A549 (cell line): ENCODE data around the gene RGS2. TPM values are rescaled to one million over a fixed set of nuclear protein-coding genes. Genes with fewer than 3 reads are reported as not detected.

Source experiments
- ATAC-seq, 2 experiments: fragments of 200-7000 bp in 1 of 2; fragments of >200 bp in 1 of 2; cut with Nextera tagmentation in 1 of 2; cut with Tn5 transposase in 1 of 2; 3 replicates each; pipeline versions ENCODE4 v1.8.0 to v1.9.1; 2018 to 2020; ENCODE audit warnings: mild to moderate bottlenecking in 1 of 2, moderate library complexity in 1 of 2
- CTCF ChIA-PET: fragments of 300-600 bp; sonication (Branson Sonifier 250); formaldehyde crosslinking; extraction: SDS; loops from one replicate; lab custom pipeline; 2021; ENCODE audit warnings: antibody characterized with exemption, inconsistent platforms; lab: Yijun Ruan, JAX
- POLR2A ChIA-PET: fragments of 350-600 bp; formaldehyde crosslinking; extraction: SDS; loops from one replicate; lab custom pipeline; 2021; ENCODE audit warnings: antibody characterized with exemption, inconsistent platforms; lab: Yijun Ruan, JAX
- DNase-seq, 2 experiments: peaks; one replicate each; pipeline versions ENCODE4 v3.0.0 to v3.0.0-alpha.2; 2011 to 2016; ENCODE audit warnings: low read depth in 1 of 2, low spot score in 1 of 2
- FAIRE-seq: peaks from 2 replicates; lab custom pipeline; 2011; peaks lifted over from hg19 to GRCh38; lab: Jason Lieb, UNC
- H3K27ac ChIP-seq, 2 experiments: fragments of >200 bp; sonication (Bioruptor Twin); formaldehyde crosslinking; 3 replicates each; pipeline ENCODE4 v1.5.1; 2016 to 2017
- H3K4me1 ChIP-seq: fragments of >200 bp; sonication (Bioruptor Twin); formaldehyde crosslinking; 3 replicates; pipeline ENCODE4 v1.6.1; 2016
- H3K4me2 ChIP-seq: fragments of >200 bp; sonication (Bioruptor Twin); formaldehyde crosslinking; 3 replicates; pipeline ENCODE4 v1.6.1; 2016
- H3K4me3 ChIP-seq: fragments of >200 bp; sonication (Bioruptor Twin); formaldehyde crosslinking; 3 replicates; pipeline ENCODE4 v1.5.1; 2016
- H3K9me3 ChIP-seq: fragments of >200 bp; sonication (Bioruptor Twin); formaldehyde crosslinking; 3 replicates; pipeline ENCODE4 v1.6.1; 2016
- BHLHE40 ChIP-seq: IDR thresholded peaks from 2 replicates; pipeline ENCODE4 v1.6.1; 2012; ENCODE audit warnings: low read depth, low read length, inconsistent platforms
- CBX8 ChIP-seq: fragments of 200-600 bp; sonication (generic); IDR thresholded peaks from 2 replicates; pipeline ENCODE4 v1.6.1; 2016
- CEBPB ChIP-seq, 2 experiments: fragments of >200 bp in 1 of 2; sonication (Bioruptor Twin) in 1 of 2; formaldehyde crosslinking in 1 of 2; IDR thresholded peaks; 2 replicates each; pipeline ENCODE4 v1.6.1; 2012 to 2016
- CHD4 ChIP-seq: fragments of 200-600 bp; sonication (generic); IDR thresholded peaks from 2 replicates; pipeline ENCODE4 v1.6.1; 2016; ENCODE audit warnings: antibody characterized with exemption, mild to moderate bottlenecking, borderline replicate concordance
- E2F6 ChIP-seq: IDR thresholded peaks from 2 replicates; pipeline ENCODE4 v1.6.1; 2012; ENCODE audit warnings: low read depth, borderline replicate concordance
- EP300 ChIP-seq, 2 experiments: fragments of >200 bp; sonication (Bioruptor Twin); formaldehyde crosslinking; IDR thresholded peaks; 2 replicates in 1 of 2; 3 replicates in 1 of 2; pipeline ENCODE4 v1.6.1; 2016 to 2017
- ESRRA ChIP-seq: fragments of 150-350 bp; IDR thresholded peaks from 2 replicates; pipeline ENCODE4 v1.6.1; 2014; ENCODE audit warnings: mild to moderate bottlenecking, low read length, borderline replicate concordance
- FOXS1 ChIP-seq: fragments of 250-450 bp; sonication (Bioruptor Pico); IDR thresholded peaks from 2 replicates; pipeline ENCODE4 v1.5.0; 2020; ENCODE audit warnings: mild to moderate bottlenecking, moderate library complexity
- GATA3 ChIP-seq: IDR thresholded peaks from 2 replicates; pipeline ENCODE4 v1.6.1; 2012; ENCODE audit warnings: borderline replicate concordance
- JUNB ChIP-seq: fragments of >200 bp; sonication (Bioruptor Twin); formaldehyde crosslinking; IDR thresholded peaks from 2 replicates; pipeline ENCODE4 v1.6.1; 2016
- KDM1A ChIP-seq: fragments of 200-600 bp; sonication (generic); IDR thresholded peaks from 2 replicates; pipeline ENCODE4 v1.6.1; 2016; ENCODE audit warnings: low read depth, mild to moderate bottlenecking
- KDM5A ChIP-seq: fragments of 200-600 bp; sonication (generic); IDR thresholded peaks from 2 replicates; pipeline ENCODE4 v1.6.1; 2016; ENCODE audit warnings: antibody characterized with exemption, mild to moderate bottlenecking
- MAX ChIP-seq: IDR thresholded peaks from 2 replicates; pipeline ENCODE4 v1.6.1; 2012
- NPAS2 ChIP-seq: fragments of 250-450 bp; sonication (Bioruptor Pico); IDR thresholded peaks from 2 replicates; pipeline ENCODE4 v1.8.0; 2022; ENCODE audit warnings: mild to moderate bottlenecking, moderate library complexity, borderline replicate concordance
- NR3C1 ChIP-seq: fragments of >200 bp; sonication (Bioruptor Twin); formaldehyde crosslinking; IDR thresholded peaks from 3 replicates; pipeline ENCODE4 v1.6.1; 2017
- PHF8 ChIP-seq: fragments of 200-600 bp; sonication (generic); IDR thresholded peaks from 2 replicates; pipeline ENCODE4 v1.6.1; 2016; ENCODE audit warnings: low read depth, mild to moderate bottlenecking, antibody characterized with exemption, moderate library complexity, borderline replicate concordance
- RAD21 ChIP-seq, 2 experiments: fragments of >200 bp in 1 of 2; sonication (Bioruptor Twin) in 1 of 2; formaldehyde crosslinking in 1 of 2; IDR thresholded peaks in 1 of 2; conservative IDR thresholded peaks in 1 of 2; 2 replicates in 1 of 2; 3 replicates in 1 of 2; pipeline ENCODE4 v1.6.1; 2012 to 2018; ENCODE audit warnings: inconsistent platforms in 1 of 2
- SMC3 ChIP-seq: fragments of >200 bp; sonication (Bioruptor Twin); formaldehyde crosslinking; IDR thresholded peaks from 3 replicates; pipeline ENCODE4 v1.6.1; 2018; ENCODE audit warnings: inconsistent platforms
- ZFP36 ChIP-seq: fragments of 450-650 bp; IDR thresholded peaks from 2 replicates; pipeline ENCODE4 v1.6.1; 2014; ENCODE audit warnings: borderline replicate concordance; ENCODE audit not compliant: partially characterized antibody
- ZNF302 ChIP-seq: fragments of 250-450 bp; sonication (Bioruptor Pico); IDR thresholded peaks from 2 replicates; pipeline ENCODE4 v1.9.0; 2021; ENCODE audit warnings: inconsistent platforms, mild to moderate bottlenecking, moderate library complexity
- WGBS: methylation state at CpG from one replicate; pipeline ENCODE4 v1.1.6; 2017; ENCODE audit errors: missing lambda C conversion rate; 5-methylcytosine and 5-hydroxymethylcytosine counted together
- polyA plus RNA-seq, 4 experiments: library from polyadenylated mRNA; depleted of rRNA in 3 of 4; stranded (reverse); fragments of >200 nt; fragmentation: RNase III in 1 of 4; extraction: RNeasy Plus Mini Kit Qiagen cat#74134 plus additional on column Dnase treatment in 1 of 4; gene quantifications; 2 replicates in 3 of 4; 3 replicates in 1 of 4; pipeline ENCODE4 v1.2.3, GENCODE V29; 2011 to 2017
- TF ChIP-seq, protein P1 (sequence below): fragments of 150-350 bp; IDR thresholded peaks from 2 replicates; pipeline ENCODE4 v1.6.1; 2014; ENCODE audit warnings: low read depth, mild to moderate bottlenecking, low read length
- TF ChIP-seq, protein P2 (sequence below): fragments of 200-600 bp; sonication (generic); IDR thresholded peaks from 2 replicates; pipeline ENCODE4 v1.6.1; 2016; ENCODE audit warnings: antibody characterized with exemption, mild to moderate bottlenecking, moderate library complexity

Gene RGS2
- polyA plus RNA-seq, 2 of the 4 experiments (the other 2 are of a cell fraction): 20.1 to 26.5 TPM

DNA sequence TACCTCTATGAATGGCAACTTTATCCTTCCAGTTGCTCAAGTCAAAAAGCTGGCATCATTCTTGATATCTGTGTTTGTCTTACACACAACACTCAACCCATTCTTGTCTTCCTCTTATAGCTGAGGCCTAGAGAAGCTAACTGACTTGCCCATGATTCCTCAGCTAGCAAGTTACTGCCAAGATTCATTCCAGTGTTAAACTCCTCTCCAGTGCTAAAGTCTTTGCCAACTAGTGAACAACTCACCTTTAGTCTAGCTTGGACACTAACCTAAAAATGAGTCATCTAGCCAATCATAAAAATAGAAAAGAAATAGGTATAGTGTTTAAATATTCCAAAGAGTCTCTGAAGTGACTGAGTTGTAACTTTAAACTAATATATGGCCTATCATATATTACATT lies 45.6 kb upstream of the RGS2 start:
- POLR2A ChIA-PET: no interaction called here
- FAIRE-seq: no peak
- CTCF ChIA-PET: no interaction called here

DNA sequence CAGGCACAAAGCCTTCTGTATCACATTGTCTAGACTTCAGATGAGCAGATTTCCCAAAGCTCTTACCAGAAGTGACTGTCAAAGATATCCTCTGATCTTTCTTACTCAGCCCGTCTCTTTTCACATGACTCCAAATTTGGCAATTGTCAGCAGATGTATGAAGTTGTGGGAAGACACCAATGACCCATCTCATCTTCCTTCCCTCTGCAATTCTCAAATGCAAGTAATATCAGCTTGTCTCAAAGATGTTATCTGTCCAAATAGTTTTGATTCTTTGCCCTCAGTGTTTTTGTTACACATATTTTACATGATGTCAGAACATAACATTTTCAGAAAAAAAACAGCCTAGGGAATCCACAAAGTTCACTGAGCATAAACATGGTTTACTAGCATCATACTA lies 45.1 kb upstream of the RGS2 start:
- Histone ChIP-seq H3K4me2 (no peak overlapping the region), H3K9me3 (no peaks in the 10 kb centered on the region), H3K4me3 (no peak overlapping the region), H3K27ac (no peak overlapping the region), H3K4me1 (peaks cover 7% of the 10 kb centered on the region; the same call in 2 of the 3 replicates)
- DNase-seq: no peak
- ChIA-PET POLR2A (no interaction called here), CTCF (no interaction called here)
- no peak for ATAC-seq
- FAIRE-seq: no peak
- no peak for TF ChIP-seq RAD21 (conservative IDR thresholded peaks at IDR 0.05 in 1 of 2, IDR thresholded peaks at IDR 0.05 in 1 of 2)
- TF ChIP-seq, protein P1, sequence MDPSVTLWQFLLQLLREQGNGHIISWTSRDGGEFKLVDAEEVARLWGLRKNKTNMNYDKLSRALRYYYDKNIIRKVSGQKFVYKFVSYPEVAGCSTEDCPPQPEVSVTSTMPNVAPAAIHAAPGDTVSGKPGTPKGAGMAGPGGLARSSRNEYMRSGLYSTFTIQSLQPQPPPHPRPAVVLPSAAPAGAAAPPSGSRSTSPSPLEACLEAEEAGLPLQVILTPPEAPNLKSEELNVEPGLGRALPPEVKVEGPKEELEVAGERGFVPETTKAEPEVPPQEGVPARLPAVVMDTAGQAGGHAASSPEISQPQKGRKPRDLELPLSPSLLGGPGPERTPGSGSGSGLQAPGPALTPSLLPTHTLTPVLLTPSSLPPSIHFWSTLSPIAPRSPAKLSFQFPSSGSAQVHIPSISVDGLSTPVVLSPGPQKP: no peak
- TF ChIP-seq CEBPB (IDR thresholded peaks at IDR 0.05): no peak
- TF ChIP-seq MAX: no peak
- TF ChIP-seq ESRRA: no peak
- no peak for TF ChIP-seq GATA3
- no peak for TF ChIP-seq BHLHE40
- TF ChIP-seq CHD4: no peak
- TF ChIP-seq ZFP36: no peak
- TF ChIP-seq PHF8: no peak
- TF ChIP-seq ZNF302 (CRISPR knock-in tag): no peak
- TF ChIP-seq NR3C1: no peak
- no peak for TF ChIP-seq JUNB
- TF ChIP-seq FOXS1 (CRISPR knock-in tag): no peak
- TF ChIP-seq EP300 (IDR thresholded peaks at IDR 0.05): no peak
- WGBS: 82% methylated on average over 1 of the region's 1 CpG

More for the DNA sequence above, 45.6 kb upstream of the RGS2 start:
- DNase-seq: no peak
- Histone ChIP-seq H3K27ac (no peak overlapping the region), H3K9me3 (no peaks in the 10 kb centered on the region), H3K4me2 (no peak overlapping the region), H3K4me1 (peaks cover 7% of the 10 kb centered on the region; the same call in 2 of the 3 replicates), H3K4me3 (no peak overlapping the region)
- ATAC-seq: no peak
- TF ChIP-seq, protein P2, sequence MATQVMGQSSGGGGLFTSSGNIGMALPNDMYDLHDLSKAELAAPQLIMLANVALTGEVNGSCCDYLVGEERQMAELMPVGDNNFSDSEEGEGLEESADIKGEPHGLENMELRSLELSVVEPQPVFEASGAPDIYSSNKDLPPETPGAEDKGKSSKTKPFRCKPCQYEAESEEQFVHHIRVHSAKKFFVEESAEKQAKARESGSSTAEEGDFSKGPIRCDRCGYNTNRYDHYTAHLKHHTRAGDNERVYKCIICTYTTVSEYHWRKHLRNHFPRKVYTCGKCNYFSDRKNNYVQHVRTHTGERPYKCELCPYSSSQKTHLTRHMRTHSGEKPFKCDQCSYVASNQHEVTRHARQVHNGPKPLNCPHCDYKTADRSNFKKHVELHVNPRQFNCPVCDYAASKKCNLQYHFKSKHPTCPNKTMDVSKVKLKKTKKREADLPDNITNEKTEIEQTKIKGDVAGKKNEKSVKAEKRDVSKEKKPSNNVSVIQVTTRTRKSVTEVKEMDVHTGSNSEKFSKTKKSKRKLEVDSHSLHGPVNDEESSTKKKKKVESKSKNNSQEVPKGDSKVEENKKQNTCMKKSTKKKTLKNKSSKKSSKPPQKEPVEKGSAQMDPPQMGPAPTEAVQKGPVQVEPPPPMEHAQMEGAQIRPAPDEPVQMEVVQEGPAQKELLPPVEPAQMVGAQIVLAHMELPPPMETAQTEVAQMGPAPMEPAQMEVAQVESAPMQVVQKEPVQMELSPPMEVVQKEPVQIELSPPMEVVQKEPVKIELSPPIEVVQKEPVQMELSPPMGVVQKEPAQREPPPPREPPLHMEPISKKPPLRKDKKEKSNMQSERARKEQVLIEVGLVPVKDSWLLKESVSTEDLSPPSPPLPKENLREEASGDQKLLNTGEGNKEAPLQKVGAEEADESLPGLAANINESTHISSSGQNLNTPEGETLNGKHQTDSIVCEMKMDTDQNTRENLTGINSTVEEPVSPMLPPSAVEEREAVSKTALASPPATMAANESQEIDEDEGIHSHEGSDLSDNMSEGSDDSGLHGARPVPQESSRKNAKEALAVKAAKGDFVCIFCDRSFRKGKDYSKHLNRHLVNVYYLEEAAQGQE: no peak
- TF ChIP-seq CBX8: no peak
- no peak for TF ChIP-seq KDM1A
- no peak for TF ChIP-seq E2F6
- no peak for TF ChIP-seq KDM5A
- no peak for TF ChIP-seq SMC3
- TF ChIP-seq NPAS2: no peak
